ENCODE data around the gene CDKAL1.

Gene CDKAL1

GRCh38 chr6:21228876-21229460 is 694.7 kb downstream of the CDKAL1 start:
- Histone ChIP-seq H3K36me3 (peaks cover 32 to 47% (median 37%) of the 10 kb centered on the region in 3 donors), H3K4me3 (no peak overlapping the region), H3K27ac (no peak overlapping the region), H3K9me3 (no peaks in the 10 kb centered on the region), H3K4me1 (no peaks in the 10 kb centered on the region), H3K27me3 (no peaks in the 10 kb centered on the region)
- DNase-seq = no peak
- intact Hi-C loops (cut with DNase I; ENCODE audit: low total_unique reads) = no loop called here
- no peak for TF ChIP-seq CTCF (IDR thresholded peaks at IDR 0.05)

GRCh38 chr6:21230536-21230935 is 696.3 kb downstream of the CDKAL1 start:
- Histone ChIP-seq H3K27ac (no peak overlapping the region), H3K4me3 (no peak overlapping the region), H3K9me3 (no peaks in the 10 kb centered on the region), H3K4me1 (no peaks in the 10 kb centered on the region), H3K27me3 (no peaks in the 10 kb centered on the region), H3K36me3 (peaks cover 37 to 52% (median 40%) of the 10 kb centered on the region in 3 donors)
- no peak for DNase-seq
- intact Hi-C loops (cut with DNase I; ENCODE audit: low total_unique reads) = no loop called here
- no peak for TF ChIP-seq CTCF (IDR thresholded peaks at IDR 0.05)

DNA sequence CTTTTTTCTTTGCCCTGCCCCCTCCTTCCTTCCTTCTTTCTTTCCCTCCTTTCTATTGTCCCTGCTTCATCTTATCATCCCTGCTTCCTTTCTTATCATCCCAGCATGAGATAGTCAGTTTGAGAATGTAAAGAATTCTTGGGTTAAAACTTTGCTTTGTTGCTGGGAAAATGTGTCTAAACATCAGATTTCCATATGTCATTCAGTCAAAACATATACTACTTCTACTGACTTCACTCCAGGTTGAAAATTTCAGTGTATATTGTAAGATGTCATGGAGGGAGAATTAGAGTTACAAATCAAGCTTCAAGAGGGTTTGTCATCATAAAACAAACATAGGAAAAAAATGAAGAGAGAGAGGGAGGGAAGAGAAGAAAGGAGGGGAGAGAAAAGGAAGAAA is 700.9 kb downstream of the CDKAL1 start:
- intact Hi-C loops (cut with DNase I; ENCODE audit: low total_unique reads) = no loop called here
- no peak for DNase-seq
- H3K27ac ChIP-seq = no peak overlapping the region
- no peaks in the 10 kb centered on the region for H3K4me1 ChIP-seq
- H3K27me3 ChIP-seq = no peaks in the 10 kb centered on the region
- TF ChIP-seq CTCF (IDR thresholded peaks at IDR 0.05) = no peak
- H3K9me3 ChIP-seq = peaks cover 0 to 9% (median 0%) of the 10 kb centered on the region in 3 donors
- no peak overlapping the region for H3K4me3 ChIP-seq
- peaks cover 34 to 40% (median 35%) of the 10 kb centered on the region in 3 donors for H3K36me3 ChIP-seq

DNA sequence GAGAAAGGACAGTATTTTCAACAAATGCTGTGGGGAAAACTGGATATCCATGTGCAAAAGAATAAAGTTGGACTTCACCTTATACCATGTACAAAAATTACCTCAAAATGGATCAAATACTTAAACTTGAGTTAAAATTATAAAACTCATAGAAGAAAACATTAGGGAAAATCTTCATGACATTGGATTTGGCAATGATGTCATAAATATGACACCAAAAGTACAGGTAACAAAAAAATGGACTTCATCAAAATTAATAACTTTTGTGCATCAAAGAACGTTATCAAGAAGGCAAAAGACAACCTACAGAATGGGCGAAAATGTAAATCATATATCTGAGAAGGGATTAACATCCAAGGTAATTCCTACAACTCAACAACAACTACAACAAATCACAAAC is 704.0 kb downstream of the CDKAL1 start:
- Histone ChIP-seq H3K27ac (no peak overlapping the region), H3K27me3 (no peaks in the 10 kb centered on the region), H3K4me3 (no peak overlapping the region), H3K4me1 (no peaks in the 10 kb centered on the region), H3K36me3 (peaks cover 5 to 15% (median 12%) of the 10 kb centered on the region in 3 donors), H3K9me3 (peaks cover 0 to 12% (median 0%) of the 10 kb centered on the region in 3 donors)
- no peak for DNase-seq
- intact Hi-C loops (cut with DNase I; ENCODE audit: low total_unique reads) = no loop called here
- TF ChIP-seq CTCF (IDR thresholded peaks at IDR 0.05) = no peak

DNA sequence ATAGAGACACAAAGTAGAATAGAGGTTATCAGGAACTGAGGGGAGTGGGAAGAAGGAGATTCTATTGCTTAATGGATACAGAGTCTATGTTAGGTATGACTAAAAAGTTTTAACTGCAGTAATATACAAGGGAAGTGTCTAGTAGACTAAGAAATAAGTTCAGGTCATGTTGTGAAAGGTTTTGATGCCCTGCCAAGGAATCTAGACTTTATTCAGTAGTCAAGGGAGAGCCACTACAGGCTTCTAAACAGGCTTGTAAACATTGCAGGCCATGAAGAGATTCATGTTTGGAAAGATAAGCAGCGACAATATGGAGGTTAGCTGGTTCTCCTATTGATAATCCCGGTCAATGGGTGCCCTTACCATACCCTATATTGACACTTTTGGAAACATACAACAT is 706.5 kb downstream of the CDKAL1 start:
- DNase-seq = no peak
- no peaks in the 10 kb centered on the region for H3K36me3 ChIP-seq
- no peaks in the 10 kb centered on the region for H3K4me1 ChIP-seq
- no peaks in the 10 kb centered on the region for H3K27me3 ChIP-seq
- H3K27ac ChIP-seq = no peak overlapping the region
- peaks cover 0 to 12% (median 0%) of the 10 kb centered on the region in 3 donors for H3K9me3 ChIP-seq
- intact Hi-C loops (cut with DNase I; ENCODE audit: low total_unique reads) = no loop called here
- H3K4me3 ChIP-seq = no peak overlapping the region
- TF ChIP-seq CTCF (IDR thresholded peaks at IDR 0.05) = no peak

Measured in tibial artery (tissue), 4 donors.